Measurements from ENCODE around the gene SETD3.

The SETD3 gene

GRCh38 chr14:99423434-99423833, 57.2 kb downstream of the SETD3 start:
- H2AFZ ChIP-seq (ENCODE audit: low read length): no peak overlapping the region
- peaks cover 2 to 27% of the 10 kb centered on the region in 2 donors for H3K36me3 ChIP-seq (replicated peaks in 1 of 2; ENCODE audit: control insufficient read depth in 2 of 2, insufficient read depth in 2 of 2, low read length in 2 of 2)
- H3K14ac ChIP-seq (ENCODE audit: low read length): no peak overlapping the region
- H2BK15ac ChIP-seq (ENCODE audit: low read length): no peak overlapping the region
- H3K9ac ChIP-seq (ENCODE audit: low read depth, low read length, poor library complexity): no peak overlapping the region
- DNase-seq (ENCODE audit: low spot score): no peak
- no peak overlapping the region for H3K23ac ChIP-seq (ENCODE audit: low read depth, low read length, poor library complexity)
- no peak overlapping the region for H3K4me3 ChIP-seq (ENCODE audit: low read length in 2 of 2)
- H2BK120ac ChIP-seq (ENCODE audit: low read depth, low read length): no peak overlapping the region
- no peak overlapping the region for H3K4ac ChIP-seq (ENCODE audit: low read length)
- H2BK5ac ChIP-seq (ENCODE audit: low read length): no peak overlapping the region
- no peak overlapping the region for H3K4me2 ChIP-seq (ENCODE audit: insufficient read depth, low read length, poor library complexity, severe bottlenecking)
- H4K8ac ChIP-seq (ENCODE audit: low read depth, low read length): no peak overlapping the region
- no peak overlapping the region for H4K91ac ChIP-seq (ENCODE audit: low read depth, low read length, poor library complexity)
- no CpG with 5 or more reads among the region's 1 CpG for WGBS, 2 donors (ENCODE audit: extremely low coverage in 2 of 2, insufficient read length in 2 of 2, insufficient replicate concordance in 1 of 2)
- peaks cover 6% of the 10 kb centered on the region in 2 donors for H3K4me1 ChIP-seq (ENCODE audit: control insufficient read depth in 2 of 2, insufficient read depth in 1 of 2, low read depth in 1 of 2, low read length in 2 of 2)
- H3K18ac ChIP-seq (ENCODE audit: low read length): no peak overlapping the region
- no peak overlapping the region for H2BK12ac ChIP-seq (ENCODE audit: low read length)
- no peaks in the 10 kb centered on the region for H3K27me3 ChIP-seq (ENCODE audit: control insufficient read depth in 3 of 3, insufficient read depth in 3 of 3, low read depth in 1 of 3, low read length in 3 of 3)
- H2AK5ac ChIP-seq (ENCODE audit: low read depth, low read length): no peak overlapping the region
- H3K27ac ChIP-seq (replicated peaks; ENCODE audit: low read length): no peak overlapping the region
- H3K79me1 ChIP-seq (ENCODE audit: low read depth, low read length): peaks cover 2% of the 10 kb centered on the region
- peaks cover 0 to 2% of the 10 kb centered on the region in 2 donors for H3K9me3 ChIP-seq (replicated peaks in 1 of 2; ENCODE audit: control insufficient read depth in 2 of 2, insufficient read depth in 1 of 2, low read depth in 1 of 2, low read length in 2 of 2)

- peaks cover 0 to 20% of the 10 kb centered on the region in 2 donors for H3K36me3 ChIP-seq (replicated peaks in 1 of 2; ENCODE audit: control insufficient read depth in 2 of 2, insufficient read depth in 2 of 2, low read length in 2 of 2)
- no peak overlapping the region for H3K14ac ChIP-seq (ENCODE audit: low read length)
- no peak overlapping the region for H3K27ac ChIP-seq (replicated peaks; ENCODE audit: low read length)
- no peak overlapping the region for H3K23ac ChIP-seq (ENCODE audit: low read depth, low read length, poor library complexity)
- no peak overlapping the region for H2AFZ ChIP-seq (ENCODE audit: low read length)
- whole genome bisulfite sequencing, 2 donors (ENCODE audit: extremely low coverage in 2 of 2, insufficient read length in 2 of 2, insufficient replicate concordance in 1 of 2): no CpG with 5 or more reads among the region's 7 CpGs
- H3K79me1 ChIP-seq (ENCODE audit: low read depth, low read length): peaks cover 2% of the 10 kb centered on the region
- H3K4ac ChIP-seq (ENCODE audit: low read length): no peak overlapping the region
- no peak overlapping the region for H4K91ac ChIP-seq (ENCODE audit: low read depth, low read length, poor library complexity)
- H4K8ac ChIP-seq (ENCODE audit: low read depth, low read length): no peak overlapping the region
- H3K27me3 ChIP-seq (ENCODE audit: control insufficient read depth in 3 of 3, insufficient read depth in 3 of 3, low read depth in 1 of 3, low read length in 3 of 3): no peaks in the 10 kb centered on the region
- peaks cover 6% of the 10 kb centered on the region in 2 donors for H3K4me1 ChIP-seq (ENCODE audit: control insufficient read depth in 2 of 2, insufficient read depth in 1 of 2, low read depth in 1 of 2, low read length in 2 of 2)
- H3K4me3 ChIP-seq (ENCODE audit: low read length in 2 of 2): no peak overlapping the region
- H2BK15ac ChIP-seq (ENCODE audit: low read length): no peak overlapping the region
- H3K9ac ChIP-seq (ENCODE audit: low read depth, low read length, poor library complexity): no peak overlapping the region
- no peak overlapping the region for H2BK120ac ChIP-seq (ENCODE audit: low read depth, low read length)
- H3K18ac ChIP-seq (ENCODE audit: low read length): no peak overlapping the region
- no peak overlapping the region for H2BK5ac ChIP-seq (ENCODE audit: low read length)
- no peak for DNase-seq (ENCODE audit: low spot score)
- H2BK12ac ChIP-seq (ENCODE audit: low read length): no peak overlapping the region
- H2AK5ac ChIP-seq (ENCODE audit: low read depth, low read length): no peak overlapping the region
- H3K4me2 ChIP-seq (ENCODE audit: insufficient read depth, low read length, poor library complexity, severe bottlenecking): no peak overlapping the region
- H3K9me3 ChIP-seq (replicated peaks in 1 of 2; ENCODE audit: control insufficient read depth in 2 of 2, insufficient read depth in 1 of 2, low read depth in 1 of 2, low read length in 2 of 2): no peaks in the 10 kb centered on the region
Measured at GRCh38 chr14:99422228-99423010, 58.2 kb downstream of the SETD3 start.

GRCh38 chr14:99420711-99421110, 59.9 kb downstream of the SETD3 start:
- no peak overlapping the region for H3K27ac ChIP-seq (replicated peaks; ENCODE audit: low read length)
- peak; percentile 33 for DNase-seq (ENCODE audit: low spot score)
- H2BK5ac ChIP-seq (ENCODE audit: low read length): no peak overlapping the region
- H2AK5ac ChIP-seq (ENCODE audit: low read depth, low read length): no peak overlapping the region
- H2AFZ ChIP-seq (ENCODE audit: low read length): no peak overlapping the region
- H3K79me1 ChIP-seq (ENCODE audit: low read depth, low read length): no peaks in the 10 kb centered on the region
- H3K4me3 ChIP-seq (ENCODE audit: low read length in 2 of 2): no peak overlapping the region
- no peak overlapping the region for H3K4ac ChIP-seq (ENCODE audit: low read length)
- H3K4me1 ChIP-seq (ENCODE audit: control insufficient read depth in 2 of 2, insufficient read depth in 1 of 2, low read depth in 1 of 2, low read length in 2 of 2): peaks cover 6% of the 10 kb centered on the region in 2 donors
- no peak overlapping the region for H3K4me2 ChIP-seq (ENCODE audit: insufficient read depth, low read length, poor library complexity, severe bottlenecking)
- no peak overlapping the region for H2BK12ac ChIP-seq (ENCODE audit: low read length)
- no peak overlapping the region for H3K18ac ChIP-seq (ENCODE audit: low read length)
- no peak overlapping the region for H3K23ac ChIP-seq (ENCODE audit: low read depth, low read length, poor library complexity)
- H3K14ac ChIP-seq (ENCODE audit: low read length): no peak overlapping the region
- H4K91ac ChIP-seq (ENCODE audit: low read depth, low read length, poor library complexity): no peak overlapping the region
- no CpG with 5 or more reads among the region's 6 CpGs for WGBS, 2 donors (ENCODE audit: extremely low coverage in 2 of 2, insufficient read length in 2 of 2, insufficient replicate concordance in 1 of 2)
- peaks cover 0 to 6% of the 10 kb centered on the region in 2 donors for H3K36me3 ChIP-seq (replicated peaks in 1 of 2; ENCODE audit: control insufficient read depth in 2 of 2, insufficient read depth in 2 of 2, low read length in 2 of 2)
- no peak overlapping the region for H4K8ac ChIP-seq (ENCODE audit: low read depth, low read length)
- no peak overlapping the region for H2BK120ac ChIP-seq (ENCODE audit: low read depth, low read length)
- no peaks in the 10 kb centered on the region for H3K9me3 ChIP-seq (replicated peaks in 1 of 2; ENCODE audit: control insufficient read depth in 2 of 2, insufficient read depth in 1 of 2, low read depth in 1 of 2, low read length in 2 of 2)
- H3K27me3 ChIP-seq (ENCODE audit: control insufficient read depth in 3 of 3, insufficient read depth in 3 of 3, low read depth in 1 of 3, low read length in 3 of 3): no peaks in the 10 kb centered on the region
- no peak overlapping the region for H2BK15ac ChIP-seq (ENCODE audit: low read length)
- no peak overlapping the region for H3K9ac ChIP-seq (ENCODE audit: low read depth, low read length, poor library complexity)

GRCh38 chr14:99419905-99420304, 60.8 kb downstream of the SETD3 start:
- no CpG with 5 or more reads among the region's 4 CpGs for WGBS, 2 donors (ENCODE audit: extremely low coverage in 2 of 2, insufficient read length in 2 of 2, insufficient replicate concordance in 1 of 2)
- Histone ChIP-seq H3K27me3 (ENCODE audit: control insufficient read depth in 3 of 3, insufficient read depth in 3 of 3, low read depth in 1 of 3, low read length in 3 of 3) (no peaks in the 10 kb centered on the region), H3K79me1 (ENCODE audit: low read depth, low read length) (no peaks in the 10 kb centered on the region), H3K4me3 (ENCODE audit: low read length in 2 of 2) (no peak overlapping the region), H4K8ac (ENCODE audit: low read depth, low read length) (no peak overlapping the region), H3K4me2 (ENCODE audit: insufficient read depth, low read length, poor library complexity, severe bottlenecking) (no peak overlapping the region), H2BK15ac (ENCODE audit: low read length) (no peak overlapping the region), H2AFZ (ENCODE audit: low read length) (no peak overlapping the region), H3K23ac (ENCODE audit: low read depth, low read length, poor library complexity) (no peak overlapping the region), H3K18ac (ENCODE audit: low read length) (no peak overlapping the region), H2BK5ac (ENCODE audit: low read length) (no peak overlapping the region), H3K9ac (ENCODE audit: low read depth, low read length, poor library complexity) (no peak overlapping the region), H4K91ac (ENCODE audit: low read depth, low read length, poor library complexity) (no peak overlapping the region), H2BK120ac (ENCODE audit: low read depth, low read length) (no peak overlapping the region), H2AK5ac (ENCODE audit: low read depth, low read length) (no peak overlapping the region), H3K36me3 (replicated peaks in 1 of 2; ENCODE audit: control insufficient read depth in 2 of 2, insufficient read depth in 2 of 2, low read length in 2 of 2) (peaks cover 0 to 2% of the 10 kb centered on the region in 2 donors), H3K4me1 (ENCODE audit: control insufficient read depth in 2 of 2, insufficient read depth in 1 of 2, low read depth in 1 of 2, low read length in 2 of 2) (peaks cover 6% of the 10 kb centered on the region in 2 donors), H3K9me3 (replicated peaks in 1 of 2; ENCODE audit: control insufficient read depth in 2 of 2, insufficient read depth in 1 of 2, low read depth in 1 of 2, low read length in 2 of 2) (no peaks in the 10 kb centered on the region), H3K4ac (ENCODE audit: low read length) (peak overlapping the region; percentile 66), H3K14ac (ENCODE audit: low read length) (peak overlapping the region; percentile 97), H2BK12ac (ENCODE audit: low read length) (no peak overlapping the region), H3K27ac (replicated peaks; ENCODE audit: low read length) (no peak overlapping the region)
- DNase-seq (ENCODE audit: low spot score): no peak
